Activated naive CD4-positive, alpha-beta T cell treated with Interleukin-2 at 50 U/mL for 16 hours (primary cell): Measurements from ENCODE around the gene ZNF541.

Experiments
- DNase-seq: peaks from one replicate; pipeline ENCODE4 v3.0.0-alpha.2; 2020

The ZNF541 gene

GRCh38 chr19:47540748-47541147 is 32.2 kb downstream of the ZNF541 start:
- DNase-seq, result no peak

- no peak for DNase-seq
These were observed 33.1 kb downstream of the ZNF541 start for GRCh38 chr19:47539747-47540311.

- DNase-seq, result no peak
These were observed 34.1 kb downstream of the ZNF541 start for GRCh38 chr19:47538812-47539211.

- DNase-seq, result no peak
These were observed 35.5 kb downstream of the ZNF541 start for GRCh38 chr19:47537493-47537892.

GRCh38 chr19:47534628-47535027 is 38.3 kb downstream of the ZNF541 start:
- DNase-seq, result no peak

- DNase-seq, result no peak
These were observed 41.1 kb downstream of the ZNF541 start for GRCh38 chr19:47531640-47532387.

GRCh38 chr19:47529018-47529742 is 43.8 kb downstream of the ZNF541 start:
- no peak for DNase-seq

GRCh38 chr19:47526798-47527197 is 46.1 kb downstream of the ZNF541 start:
- DNase-seq, result no peak

GRCh38 chr19:47523473-47523872 is 49.5 kb downstream of the ZNF541 start:
- DNase-seq, result no peak
